SK-N-SH treated with all-trans-retinoic acid at 6 μM for 48 hours (cell line): ENCODE measurements around the gene OR4D10.
"Not testable (repeated sequence)": the region's sequence is repeated elsewhere in the genome, so short reads cannot be mapped to it uniquely, and the experiment has no call there.

ENCODE experiments used
- ATAC-seq: fragments of 200-7000 bp; cut with Tn5 transposase; 3 replicates; pipeline ENCODE4 v1.9.1; 2020; ENCODE audit warnings: mild to moderate bottlenecking, moderate library complexity
- ARNTL ChIP-seq: fragments of 450-650 bp; formaldehyde crosslinking; IDR thresholded peaks from 2 replicates; pipeline ENCODE4 v1.5.0; 2020; ENCODE audit warnings: low read depth, mild to moderate bottlenecking, moderate library complexity, borderline replicate concordance
- BACH2 ChIP-seq: fragments of 250-450 bp; sonication (Bioruptor Pico); IDR thresholded peaks from 2 replicates; pipeline ENCODE4 v1.9.0; 2021; ENCODE audit warnings: mild to moderate bottlenecking, borderline replicate concordance
- CSDC2 ChIP-seq: fragments of 250-450 bp; sonication (Bioruptor Pico); IDR thresholded peaks from 2 replicates; pipeline ENCODE4 v1.5.0; 2020; ENCODE audit warnings: mild to moderate bottlenecking, moderate library complexity
- ESRRG ChIP-seq: fragments of 250-450 bp; sonication (Bioruptor Pico); IDR thresholded peaks from 2 replicates; pipeline ENCODE4 v1.6.1; 2021; ENCODE audit warnings: mild to moderate bottlenecking
- GLIS3 ChIP-seq: fragments of 250-450 bp; sonication (Bioruptor Pico); IDR thresholded peaks from 2 replicates; pipeline ENCODE4 v1.5.0; 2020; ENCODE audit warnings: mild to moderate bottlenecking, moderate library complexity
- OSR1 ChIP-seq: fragments of 250-450 bp; sonication (Bioruptor Pico); IDR thresholded peaks from 2 replicates; pipeline ENCODE4 v1.8.0; 2022; ENCODE audit warnings: moderate library complexity, mild to moderate bottlenecking, inconsistent platforms
- PPARA ChIP-seq: fragments of 250-450 bp; sonication (Bioruptor Pico); IDR thresholded peaks from 2 replicates; pipeline ENCODE4 v1.5.0; 2020; ENCODE audit warnings: mild to moderate bottlenecking, borderline replicate concordance
- RARB ChIP-seq: fragments of 250-450 bp; sonication (Bioruptor Pico); IDR thresholded peaks from 2 replicates; pipeline ENCODE4 v1.8.0; 2021; ENCODE audit warnings: mild to moderate bottlenecking, moderate library complexity
- SNAI2 ChIP-seq: fragments of 250-450 bp; sonication (Bioruptor Pico); IDR thresholded peaks from 2 replicates; pipeline ENCODE4 v1.5.0; 2020; ENCODE audit warnings: mild to moderate bottlenecking, moderate library complexity
- ZFP30 ChIP-seq: fragments of 450-650 bp; formaldehyde crosslinking; IDR thresholded peaks from 2 replicates; pipeline ENCODE4 v1.5.0; 2022; ENCODE audit warnings: mild to moderate bottlenecking, moderate library complexity
- ZNF565 ChIP-seq: fragments of 450-650 bp; formaldehyde crosslinking; conservative IDR thresholded peaks from 2 replicates; pipeline ENCODE4 v1.5.0; 2020; ENCODE audit warnings: low read depth, mild to moderate bottlenecking, moderate library complexity
- ZNF70 ChIP-seq: fragments of 450-650 bp; formaldehyde crosslinking; IDR thresholded peaks from 2 replicates; pipeline ENCODE4 v1.5.0; 2020; ENCODE audit warnings: mild to moderate bottlenecking, moderate library complexity
- ZNF8 ChIP-seq: fragments of 450-650 bp; formaldehyde crosslinking; IDR thresholded peaks from 2 replicates; pipeline ENCODE4 v1.5.0; 2020; ENCODE audit warnings: mild to moderate bottlenecking, moderate library complexity
- TF ChIP-seq, protein P1 (sequence below): fragments of 250-450 bp; sonication (Bioruptor Pico); IDR thresholded peaks from 2 replicates; pipeline ENCODE4 v1.5.0; 2020; ENCODE audit warnings: mild to moderate bottlenecking, moderate library complexity
- TF ChIP-seq, protein P2 (sequence below): fragments of 250-450 bp; sonication (Bioruptor Pico); IDR thresholded peaks from 2 replicates; pipeline ENCODE4 v1.8.0; 2020; ENCODE audit warnings: mild to moderate bottlenecking, moderate library complexity, borderline replicate concordance
- TF ChIP-seq, protein P3 (sequence below): fragments of 250-450 bp; sonication (Bioruptor Pico); IDR thresholded peaks from 2 replicates; pipeline ENCODE4 v1.5.1; 2021; ENCODE audit warnings: mild to moderate bottlenecking, moderate library complexity
- TF ChIP-seq, protein P4 (sequence below): fragments of 250-450 bp; sonication (Bioruptor Pico); IDR thresholded peaks from 2 replicates; pipeline ENCODE4 v1.8.0; 2021; ENCODE audit warnings: low read depth, mild to moderate bottlenecking, moderate library complexity, borderline replicate concordance

Gene OR4D10

DNA sequence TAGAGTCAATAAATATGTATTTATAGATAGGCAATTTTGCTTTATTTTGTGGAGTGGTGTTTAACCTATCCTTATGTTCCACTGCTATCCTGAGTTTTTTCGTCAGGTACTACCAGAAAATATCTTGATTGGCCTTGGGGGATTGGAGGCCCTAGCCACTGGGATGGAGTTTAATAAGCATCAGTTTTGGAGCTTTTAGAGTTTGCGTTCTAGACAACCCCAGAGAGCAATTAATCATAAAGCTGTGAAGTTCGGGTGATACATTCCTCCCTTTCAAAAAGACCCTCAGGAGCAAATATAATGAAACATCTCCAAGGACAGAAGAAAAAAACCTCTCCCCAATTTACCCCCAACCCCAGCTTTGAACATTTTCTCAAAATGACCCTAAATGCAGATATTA lies 36.9 kb upstream of the OR4D10 start, which contains the start of gene OR5A1 (continued):
- TF ChIP-seq ARNTL (CRISPR knock-in tag), result no peak
- TF ChIP-seq OSR1 (CRISPR knock-in tag), result no peak
- TF ChIP-seq, protein P1, sequence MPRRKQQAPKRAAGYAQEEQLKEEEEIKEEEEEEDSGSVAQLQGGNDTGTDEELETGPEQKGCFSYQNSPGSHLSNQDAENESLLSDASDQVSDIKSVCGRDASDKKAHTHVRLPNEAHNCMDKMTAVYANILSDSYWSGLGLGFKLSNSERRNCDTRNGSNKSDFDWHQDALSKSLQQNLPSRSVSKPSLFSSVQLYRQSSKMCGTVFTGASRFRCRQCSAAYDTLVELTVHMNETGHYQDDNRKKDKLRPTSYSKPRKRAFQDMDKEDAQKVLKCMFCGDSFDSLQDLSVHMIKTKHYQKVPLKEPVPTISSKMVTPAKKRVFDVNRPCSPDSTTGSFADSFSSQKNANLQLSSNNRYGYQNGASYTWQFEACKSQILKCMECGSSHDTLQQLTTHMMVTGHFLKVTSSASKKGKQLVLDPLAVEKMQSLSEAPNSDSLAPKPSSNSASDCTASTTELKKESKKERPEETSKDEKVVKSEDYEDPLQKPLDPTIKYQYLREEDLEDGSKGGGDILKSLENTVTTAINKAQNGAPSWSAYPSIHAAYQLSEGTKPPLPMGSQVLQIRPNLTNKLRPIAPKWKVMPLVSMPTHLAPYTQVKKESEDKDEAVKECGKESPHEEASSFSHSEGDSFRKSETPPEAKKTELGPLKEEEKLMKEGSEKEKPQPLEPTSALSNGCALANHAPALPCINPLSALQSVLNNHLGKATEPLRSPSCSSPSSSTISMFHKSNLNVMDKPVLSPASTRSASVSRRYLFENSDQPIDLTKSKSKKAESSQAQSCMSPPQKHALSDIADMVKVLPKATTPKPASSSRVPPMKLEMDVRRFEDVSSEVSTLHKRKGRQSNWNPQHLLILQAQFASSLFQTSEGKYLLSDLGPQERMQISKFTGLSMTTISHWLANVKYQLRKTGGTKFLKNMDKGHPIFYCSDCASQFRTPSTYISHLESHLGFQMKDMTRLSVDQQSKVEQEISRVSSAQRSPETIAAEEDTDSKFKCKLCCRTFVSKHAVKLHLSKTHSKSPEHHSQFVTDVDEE (CRISPR knock-in tag), result no peak
- TF ChIP-seq PPARA (CRISPR knock-in tag), result no peak
- TF ChIP-seq, protein P2, sequence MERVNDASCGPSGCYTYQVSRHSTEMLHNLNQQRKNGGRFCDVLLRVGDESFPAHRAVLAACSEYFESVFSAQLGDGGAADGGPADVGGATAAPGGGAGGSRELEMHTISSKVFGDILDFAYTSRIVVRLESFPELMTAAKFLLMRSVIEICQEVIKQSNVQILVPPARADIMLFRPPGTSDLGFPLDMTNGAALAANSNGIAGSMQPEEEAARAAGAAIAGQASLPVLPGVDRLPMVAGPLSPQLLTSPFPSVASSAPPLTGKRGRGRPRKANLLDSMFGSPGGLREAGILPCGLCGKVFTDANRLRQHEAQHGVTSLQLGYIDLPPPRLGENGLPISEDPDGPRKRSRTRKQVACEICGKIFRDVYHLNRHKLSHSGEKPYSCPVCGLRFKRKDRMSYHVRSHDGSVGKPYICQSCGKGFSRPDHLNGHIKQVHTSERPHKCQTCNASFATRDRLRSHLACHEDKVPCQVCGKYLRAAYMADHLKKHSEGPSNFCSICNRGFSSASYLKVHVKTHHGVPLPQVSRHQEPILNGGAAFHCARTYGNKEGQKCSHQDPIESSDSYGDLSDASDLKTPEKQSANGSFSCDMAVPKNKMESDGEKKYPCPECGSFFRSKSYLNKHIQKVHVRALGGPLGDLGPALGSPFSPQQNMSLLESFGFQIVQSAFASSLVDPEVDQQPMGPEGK (CRISPR knock-in tag), result no peak

DNA sequence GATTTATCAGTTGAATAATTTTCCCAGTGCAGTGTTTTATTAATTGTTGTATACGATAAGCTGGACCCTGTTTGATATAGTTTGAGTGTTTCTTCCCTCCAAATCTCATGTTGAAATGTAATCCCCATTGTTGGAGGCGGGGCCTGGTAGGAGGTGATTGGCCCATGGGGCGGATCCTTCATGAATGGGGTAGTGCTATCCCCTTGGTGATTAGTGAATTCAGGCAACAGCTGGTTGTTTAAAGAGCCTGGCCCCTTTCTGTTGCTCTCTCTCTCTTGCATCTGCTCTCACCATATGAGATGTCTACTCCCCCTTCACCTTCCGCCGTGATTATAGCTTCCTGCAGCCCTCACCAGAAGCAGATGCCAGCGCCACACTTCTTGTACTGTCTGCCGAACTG lies 35.3 kb upstream of the OR4D10 start:
- no peak for ATAC-seq
- TF ChIP-seq GLIS3 (CRISPR knock-in tag), result no peak
- TF ChIP-seq OSR1 (CRISPR knock-in tag), result no peak
- TF ChIP-seq BACH2 (CRISPR knock-in tag), result no peak

DNA sequence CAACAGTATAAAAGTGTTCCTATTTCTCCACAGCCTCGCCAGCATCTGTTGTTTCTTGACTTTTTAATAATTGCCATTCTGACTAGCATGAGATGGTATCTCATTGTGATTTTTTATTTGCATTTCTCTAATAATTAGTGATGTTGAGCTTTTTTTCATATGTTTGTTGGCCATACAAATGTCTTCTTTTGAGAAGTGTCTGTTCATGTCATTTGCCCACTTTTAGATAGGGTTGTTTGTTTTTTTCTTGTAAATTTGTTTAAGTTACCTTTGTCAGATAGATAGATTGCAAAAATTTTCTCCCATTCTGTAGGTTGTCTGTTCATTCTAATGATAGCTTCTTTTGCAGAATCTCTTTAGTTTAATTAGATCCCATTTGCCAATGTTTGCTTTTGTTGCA lies 27.5 kb upstream of the OR4D10 start:
- not testable (repeated sequence) for ATAC-seq

DNA sequence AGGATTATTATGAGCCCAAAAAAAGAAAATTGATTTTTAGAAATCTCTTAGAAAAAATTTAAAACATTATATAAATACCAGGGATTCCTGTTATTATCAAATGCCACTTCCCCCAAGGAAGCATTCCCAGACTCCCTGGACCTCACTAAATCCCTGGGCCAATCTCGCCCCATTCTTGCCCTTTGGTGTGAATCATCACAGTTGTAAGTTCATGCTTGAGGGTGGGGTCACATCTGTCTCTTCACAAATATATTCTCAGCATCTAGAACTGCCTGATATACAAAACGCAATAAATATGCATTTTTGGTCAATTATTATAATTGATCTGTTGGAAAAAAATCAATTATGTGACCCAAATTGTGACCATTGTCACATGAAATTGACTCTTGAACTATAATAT lies 24.6 kb upstream of the OR4D10 start:
- no peak for TF ChIP-seq SNAI2 (CRISPR knock-in tag)
- TF ChIP-seq, protein P3, sequence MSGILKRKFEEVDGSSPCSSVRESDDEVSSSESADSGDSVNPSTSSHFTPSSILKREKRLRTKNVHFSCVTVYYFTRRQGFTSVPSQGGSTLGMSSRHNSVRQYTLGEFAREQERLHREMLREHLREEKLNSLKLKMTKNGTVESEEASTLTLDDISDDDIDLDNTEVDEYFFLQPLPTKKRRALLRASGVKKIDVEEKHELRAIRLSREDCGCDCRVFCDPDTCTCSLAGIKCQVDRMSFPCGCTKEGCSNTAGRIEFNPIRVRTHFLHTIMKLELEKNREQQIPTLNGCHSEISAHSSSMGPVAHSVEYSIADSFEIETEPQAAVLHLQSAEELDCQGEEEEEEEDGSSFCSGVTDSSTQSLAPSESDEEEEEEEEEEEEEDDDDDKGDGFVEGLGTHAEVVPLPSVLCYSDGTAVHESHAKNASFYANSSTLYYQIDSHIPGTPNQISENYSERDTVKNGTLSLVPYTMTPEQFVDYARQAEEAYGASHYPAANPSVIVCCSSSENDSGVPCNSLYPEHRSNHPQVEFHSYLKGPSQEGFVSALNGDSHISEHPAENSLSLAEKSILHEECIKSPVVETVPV (CRISPR knock-in tag), result no peak
- no peak for TF ChIP-seq RARB
- TF ChIP-seq ESRRG (CRISPR knock-in tag), result no peak

DNA sequence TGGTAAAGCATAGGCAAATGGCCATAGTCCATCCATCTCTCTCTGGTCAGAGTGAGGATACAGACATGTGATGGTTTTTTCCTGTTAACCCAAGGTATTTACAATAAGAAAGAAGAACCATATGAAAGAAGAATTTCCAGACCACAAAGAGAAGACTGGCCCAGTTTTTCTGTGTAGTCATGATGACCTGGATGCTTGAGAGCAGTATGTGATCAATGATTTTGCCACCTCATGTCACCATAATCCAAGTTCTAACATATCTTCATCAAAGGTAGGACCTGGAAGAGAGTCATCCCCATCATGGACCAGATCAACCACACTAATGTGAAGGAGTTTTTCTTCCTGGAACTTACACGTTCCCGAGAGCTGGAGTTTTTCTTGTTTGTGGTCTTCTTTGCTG lies 16.5 kb upstream of the OR4D10 start, which contains the start of gene OR4D6:
Gene OR4D6 (plus strand): TSS at position 301 of the 400 bp plus-strand sequence. CDS start 0 bp downstream, at position 301.
- ATAC-seq, result no peak
- TF ChIP-seq CSDC2 (CRISPR knock-in tag) (no peak), ZNF565 (CRISPR knock-in tag) (no peak), OSR1 (CRISPR knock-in tag) (no peak), BACH2 (CRISPR knock-in tag) (no peak), ZNF70 (CRISPR knock-in tag) (no peak), GLIS3 (CRISPR knock-in tag) (no peak), PPARA (CRISPR knock-in tag) (no peak), ZNF8 (CRISPR knock-in tag) (no peak), ZFP30 (CRISPR knock-in tag) (no peak), RARB (no peak)
- TF ChIP-seq, protein P1 (CRISPR knock-in tag), result no peak
- TF ChIP-seq, protein P4, sequence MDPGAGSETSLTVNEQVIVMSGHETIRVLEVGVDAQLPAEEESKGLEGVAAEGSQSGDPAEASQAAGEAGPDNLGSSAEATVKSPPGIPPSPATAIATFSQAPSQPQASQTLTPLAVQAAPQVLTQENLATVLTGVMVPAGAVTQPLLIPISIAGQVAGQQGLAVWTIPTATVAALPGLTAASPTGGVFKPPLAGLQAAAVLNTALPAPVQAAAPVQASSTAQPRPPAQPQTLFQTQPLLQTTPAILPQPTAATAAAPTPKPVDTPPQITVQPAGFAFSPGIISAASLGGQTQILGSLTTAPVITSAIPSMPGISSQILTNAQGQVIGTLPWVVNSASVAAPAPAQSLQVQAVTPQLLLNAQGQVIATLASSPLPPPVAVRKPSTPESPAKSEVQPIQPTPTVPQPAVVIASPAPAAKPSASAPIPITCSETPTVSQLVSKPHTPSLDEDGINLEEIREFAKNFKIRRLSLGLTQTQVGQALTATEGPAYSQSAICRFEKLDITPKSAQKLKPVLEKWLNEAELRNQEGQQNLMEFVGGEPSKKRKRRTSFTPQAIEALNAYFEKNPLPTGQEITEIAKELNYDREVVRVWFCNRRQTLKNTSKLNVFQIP (CRISPR knock-in tag), result no peak

More for the DNA sequence above, 24.6 kb upstream of the OR4D10 start:
- ATAC-seq, result no peak
